GM18951 (cell line): ENCODE data around the gene SYCN.

Source experiments
- POLR2A ChIP-seq: IDR thresholded peaks from 4 replicates; pipeline ENCODE4 v1.6.1; 2011; ENCODE audit warnings: mild to moderate bottlenecking; ENCODE audit not compliant: insufficient read length, insufficient read depth; ENCODE audit errors: extremely low read depth
- in situ Hi-C: fragments of 300-500 bp; cut with MboI; formaldehyde crosslinking; loops from one replicate; pipeline ENCODE4 v1.12.0; 2022; ENCODE audit warnings: low sequenced_read_pairs, mixed read lengths, inconsistent platforms; ENCODE audit not compliant: unreplicated experiment

Gene SYCN

DNA sequence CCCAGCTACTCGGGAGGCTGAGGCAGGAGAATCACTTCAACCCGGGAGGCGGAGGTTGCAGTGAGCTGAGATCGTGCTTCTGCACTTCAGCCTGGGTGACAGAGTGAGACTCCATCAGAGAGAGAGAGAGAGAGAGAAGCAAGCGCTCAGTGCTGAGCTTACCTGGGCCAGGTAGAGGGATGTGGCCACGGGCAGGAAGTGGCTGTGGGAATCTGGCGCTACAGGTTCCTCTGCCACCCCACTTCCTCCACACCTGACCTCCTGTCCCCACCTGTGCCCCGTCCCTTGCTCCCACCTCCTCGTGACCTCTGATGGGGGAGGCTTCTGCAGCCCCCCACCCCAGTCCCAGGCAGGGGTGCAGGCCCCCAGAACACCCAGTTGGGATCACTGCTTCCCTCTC, 8.3 kb downstream of the SYCN start:
- in situ Hi-C loops: no loop called here
- TF ChIP-seq POLR2A: no peak

DNA sequence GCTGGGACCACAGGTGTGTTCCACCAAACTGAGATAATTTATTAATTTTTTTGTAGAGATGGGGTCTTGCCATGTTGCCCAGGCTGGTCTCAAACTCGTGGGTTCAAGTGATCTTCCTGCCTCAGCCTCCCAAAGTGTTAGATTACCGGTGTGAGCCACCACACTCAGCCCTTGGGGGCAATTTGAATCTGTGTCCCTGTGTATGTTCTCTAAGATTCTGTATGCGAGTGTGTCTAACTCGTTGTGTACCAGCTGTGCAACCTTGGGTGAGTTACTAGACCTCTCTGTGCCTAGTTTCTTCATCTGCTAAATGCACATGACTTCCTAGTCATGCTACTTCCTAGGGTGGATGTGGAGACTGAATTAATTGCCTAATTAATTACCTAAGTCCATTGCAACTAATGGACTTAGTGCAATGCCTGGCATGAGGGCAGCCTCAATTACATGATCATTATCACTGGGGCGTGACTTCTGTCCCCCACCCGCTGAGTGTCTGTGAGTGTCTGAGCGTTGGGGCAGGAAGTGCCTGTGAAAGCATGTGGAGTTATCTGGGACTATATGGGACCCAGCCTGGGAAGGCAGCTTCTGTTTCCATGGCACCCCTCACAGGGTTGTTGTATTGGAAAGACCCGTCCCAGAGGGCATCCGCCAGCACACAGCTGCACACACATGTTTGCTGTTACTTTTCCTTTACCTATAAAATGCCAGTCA, 9.1 kb downstream of the SYCN start:
- TF ChIP-seq POLR2A: no peak
- in situ Hi-C loops: no loop called here

DNA sequence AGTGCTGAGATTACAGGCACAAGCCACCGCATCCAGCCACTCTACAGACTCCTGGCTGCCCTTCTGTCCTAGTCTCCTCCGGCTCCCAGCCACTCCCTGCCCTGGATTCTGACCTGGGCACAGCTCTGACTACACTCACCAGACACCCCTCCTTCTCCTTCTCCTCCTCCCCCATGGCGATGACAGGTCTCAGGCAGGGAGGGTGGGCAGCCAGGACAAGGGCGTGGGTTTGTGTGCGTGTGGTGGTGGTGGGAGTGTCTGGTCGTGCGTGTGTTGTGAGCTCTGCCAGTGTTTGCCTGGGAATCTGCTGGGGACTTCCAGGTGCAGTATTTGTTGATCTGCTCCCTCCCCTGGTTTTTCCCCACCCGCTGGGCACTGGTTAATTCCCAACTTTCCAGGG, 10.3 kb downstream of the SYCN start:
- TF ChIP-seq POLR2A: no peak
- in situ Hi-C loops: no loop called here

DNA sequence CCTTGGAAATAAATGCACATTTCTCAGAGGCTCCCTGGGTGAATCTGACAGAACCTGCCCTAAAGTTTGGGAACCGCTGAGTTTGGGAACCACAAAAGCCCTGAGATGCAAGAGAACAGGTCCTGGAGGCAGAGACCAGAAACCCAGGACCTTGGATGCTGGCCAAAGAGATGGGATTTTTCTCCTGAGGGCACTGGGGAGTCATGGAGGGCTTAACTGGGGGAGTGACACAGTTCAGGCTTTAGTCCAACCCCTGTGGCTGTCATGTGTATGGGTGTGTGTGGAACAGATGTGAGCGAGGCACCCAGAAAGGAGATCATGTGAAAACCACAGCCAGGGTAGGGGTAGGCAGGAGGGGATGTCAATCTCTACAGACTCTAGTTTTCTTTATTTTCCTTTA, 11.2 kb downstream of the SYCN start:
- no peak for TF ChIP-seq POLR2A

DNA sequence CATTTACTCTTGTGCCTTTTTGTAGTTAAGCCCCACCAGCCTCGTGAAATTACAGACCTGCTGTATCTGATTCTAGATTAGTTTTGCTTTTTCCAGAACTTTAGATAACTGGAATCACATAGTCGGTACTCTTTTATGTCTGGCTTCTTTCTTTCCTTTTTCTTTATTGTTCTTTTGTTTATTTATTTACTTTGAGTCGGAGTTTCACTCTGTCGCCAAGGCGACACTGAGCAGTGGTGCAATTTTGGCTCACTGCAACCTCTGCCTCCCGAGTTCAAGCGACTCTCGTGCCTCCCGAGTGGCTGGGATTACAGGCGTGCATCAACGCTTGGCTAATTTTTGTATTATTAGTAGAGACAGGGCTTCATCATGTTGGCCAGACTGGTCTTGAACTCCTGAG, 13.3 kb downstream of the SYCN start:
- in situ Hi-C loops: no loop called here

More for the DNA sequence above, 11.2 kb downstream of the SYCN start:
- in situ Hi-C loops: no loop called here

DNA sequence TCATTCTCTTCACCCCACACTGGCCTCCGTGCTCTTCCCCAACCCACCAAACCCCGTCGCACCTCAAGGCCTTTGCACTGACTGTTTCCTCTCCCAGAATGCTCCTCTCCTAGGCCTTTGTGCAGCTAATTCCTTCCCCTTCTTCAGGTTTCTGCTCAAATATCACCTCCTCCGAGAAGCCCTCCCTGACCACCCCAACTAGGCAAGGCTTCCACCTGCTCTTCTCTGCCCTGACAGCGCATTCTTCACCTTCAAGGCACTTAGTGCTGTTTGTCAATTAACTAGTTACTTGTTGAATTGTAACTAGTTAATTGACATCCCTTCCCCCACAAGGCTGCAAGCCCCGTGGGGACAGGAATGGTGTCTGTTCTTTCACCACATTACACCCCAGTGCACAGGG, 15.1 kb downstream of the SYCN start:
- no peak for TF ChIP-seq POLR2A
- in situ Hi-C loops: no loop called here

More for the DNA sequence above, 13.3 kb downstream of the SYCN start:
- TF ChIP-seq POLR2A: no peak

DNA sequence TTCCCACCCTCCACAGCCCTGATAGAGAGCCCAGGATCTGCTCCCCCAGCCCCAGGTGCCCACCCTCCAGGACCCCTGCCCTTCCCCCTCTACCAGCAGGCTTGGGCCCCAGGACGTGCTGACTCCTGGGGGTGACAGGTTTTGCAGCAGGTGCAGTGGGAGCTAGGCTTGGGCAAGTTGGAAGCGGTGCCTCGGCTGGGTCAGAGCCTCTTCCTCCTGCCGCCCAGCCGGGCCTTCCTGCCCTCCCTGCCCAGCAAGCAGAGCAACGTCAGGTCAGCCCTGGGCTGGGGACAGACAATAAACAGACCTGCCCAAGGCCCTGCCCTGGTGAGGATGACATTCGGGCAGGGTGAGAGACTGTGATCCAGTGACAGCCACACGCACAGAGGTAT, 16.5 kb downstream of the SYCN start:
- TF ChIP-seq POLR2A: no peak
- in situ Hi-C loops: no loop called here

DNA sequence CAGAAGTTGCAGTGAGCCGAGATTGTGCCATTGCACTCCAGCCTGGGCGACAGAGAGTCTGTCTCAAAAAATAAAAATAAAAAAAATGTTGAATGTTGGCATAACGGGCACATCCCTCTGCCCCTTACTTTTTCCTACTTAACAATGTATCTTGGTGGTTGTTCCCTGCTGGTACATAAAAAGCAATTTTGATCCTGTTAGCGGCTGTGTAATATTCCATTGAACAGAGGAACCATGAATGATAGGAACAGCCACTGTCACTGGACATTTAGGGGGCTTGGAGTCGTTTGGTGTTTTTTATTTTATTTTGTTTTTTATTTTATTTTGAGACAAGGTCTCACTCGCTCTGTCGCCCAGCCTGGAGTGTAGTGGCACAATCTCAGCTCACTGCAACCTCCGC, 17.7 kb downstream of the SYCN start:
- TF ChIP-seq POLR2A: no peak
- in situ Hi-C loops: no loop called here

DNA sequence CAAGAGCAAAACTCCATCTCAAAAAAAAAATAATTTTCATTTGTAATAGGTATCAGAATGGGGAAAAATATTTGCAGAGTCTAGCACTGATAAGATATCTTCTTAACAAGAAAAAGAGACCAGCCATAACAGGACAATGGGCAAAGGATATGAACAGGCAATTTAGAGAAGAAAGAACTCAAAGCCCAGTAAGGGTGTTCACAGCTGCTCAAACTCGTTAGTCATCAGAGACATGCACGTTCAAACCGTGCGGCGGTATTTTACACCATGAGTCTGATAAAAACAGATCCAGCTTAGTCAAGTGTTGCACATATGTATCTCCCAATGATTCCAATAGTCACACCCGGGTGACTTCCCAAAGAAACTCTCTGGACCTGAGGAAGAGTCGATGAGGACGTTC, 21.0 kb downstream of the SYCN start:
- in situ Hi-C loops: no loop called here
- TF ChIP-seq POLR2A: no peak

DNA sequence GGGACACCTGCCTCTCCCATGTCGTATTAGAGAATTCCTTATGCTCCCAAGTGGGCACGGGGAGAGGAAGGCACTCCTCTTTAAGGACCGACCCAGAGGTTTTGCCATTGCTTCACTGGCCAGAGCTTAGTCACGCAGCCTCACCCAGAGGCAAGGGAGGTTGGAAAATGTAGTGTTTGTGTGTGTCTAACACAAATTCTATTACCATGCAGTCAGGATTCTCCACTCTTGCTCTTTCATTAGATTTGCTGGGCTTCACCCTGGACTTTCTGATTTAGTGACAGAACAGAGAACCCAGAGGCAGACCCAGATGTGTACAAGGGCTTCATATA, 21.9 kb downstream of the SYCN start:
- in situ Hi-C loops: no loop called here
- no peak for TF ChIP-seq POLR2A

DNA sequence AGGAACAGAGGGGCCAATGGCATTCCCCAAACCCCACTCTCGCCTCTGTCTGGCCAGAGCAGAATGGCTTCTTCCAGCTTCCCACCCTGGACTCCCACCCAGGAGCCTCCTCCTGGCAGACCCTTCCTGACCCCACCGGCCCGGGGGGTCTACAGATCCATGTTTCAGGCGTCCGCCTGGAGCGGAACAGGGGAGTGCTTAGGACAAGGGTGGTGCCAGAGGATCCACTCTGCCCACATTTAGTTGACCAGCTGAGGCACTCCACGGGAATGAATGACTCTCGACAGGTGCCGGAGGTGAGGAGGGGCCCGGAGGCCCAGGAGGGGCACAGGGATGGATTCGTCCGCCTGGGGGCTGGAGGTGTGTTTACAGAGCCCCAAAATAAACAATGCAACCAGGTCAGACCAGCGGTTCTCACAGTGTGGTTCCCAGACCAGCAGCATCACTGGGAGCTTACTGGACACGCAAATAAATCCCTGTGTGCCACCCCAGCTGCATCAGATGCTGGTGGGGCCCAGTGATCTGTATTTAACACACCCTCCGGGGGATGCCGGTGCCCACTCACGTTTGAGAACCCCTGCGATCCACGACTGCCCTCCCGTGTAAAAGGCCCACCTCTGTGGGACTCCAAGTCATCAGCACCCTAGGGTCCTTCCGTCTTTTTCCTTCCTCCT, 22.4 kb downstream of the SYCN start:
- peak; percentile 18 for TF ChIP-seq POLR2A
- in situ Hi-C loops: no loop called here

DNA sequence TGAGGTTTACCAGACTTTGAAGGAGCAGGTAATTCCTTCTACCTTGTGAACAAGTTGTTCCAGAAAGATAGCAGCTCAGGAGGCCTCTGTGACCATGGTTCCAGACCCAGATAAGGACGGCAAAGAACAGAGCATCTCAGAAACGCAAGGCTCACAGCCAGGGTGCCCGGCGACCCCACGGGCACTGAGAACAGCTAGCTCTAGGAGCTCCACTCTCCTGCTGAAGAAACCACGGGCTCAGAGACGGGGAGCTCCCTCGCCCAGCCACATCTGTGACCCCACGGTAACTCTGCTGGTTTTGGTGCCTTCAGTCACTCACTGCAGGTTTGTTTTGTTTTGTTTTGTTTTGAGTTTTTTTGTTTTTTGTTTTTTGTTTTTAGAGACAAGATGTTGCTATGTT, 23.3 kb downstream of the SYCN start:
- no peak for TF ChIP-seq POLR2A
- in situ Hi-C loops: no loop called here

DNA sequence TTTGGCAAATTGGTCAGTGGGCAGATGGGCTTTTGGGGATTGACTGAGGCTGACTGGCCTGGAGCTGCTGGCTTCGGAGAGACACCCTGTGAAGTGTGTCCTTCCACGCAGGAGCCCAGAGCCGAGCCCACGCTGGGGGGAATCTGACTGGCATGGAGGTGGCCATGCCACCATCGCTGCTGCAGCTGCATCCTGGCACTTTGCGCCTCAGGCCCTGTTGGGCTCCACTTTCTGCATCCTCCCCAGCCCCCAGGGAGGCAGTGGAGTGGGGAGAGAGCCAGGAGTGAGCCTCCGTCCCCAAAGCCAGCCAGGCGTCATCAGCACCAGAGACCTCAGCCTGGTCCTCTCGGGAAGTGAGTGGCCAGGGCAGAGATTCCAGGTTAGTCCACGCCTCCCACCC, 24.3 kb downstream of the SYCN start:
- in situ Hi-C loops: no loop called here
- no peak for TF ChIP-seq POLR2A

DNA sequence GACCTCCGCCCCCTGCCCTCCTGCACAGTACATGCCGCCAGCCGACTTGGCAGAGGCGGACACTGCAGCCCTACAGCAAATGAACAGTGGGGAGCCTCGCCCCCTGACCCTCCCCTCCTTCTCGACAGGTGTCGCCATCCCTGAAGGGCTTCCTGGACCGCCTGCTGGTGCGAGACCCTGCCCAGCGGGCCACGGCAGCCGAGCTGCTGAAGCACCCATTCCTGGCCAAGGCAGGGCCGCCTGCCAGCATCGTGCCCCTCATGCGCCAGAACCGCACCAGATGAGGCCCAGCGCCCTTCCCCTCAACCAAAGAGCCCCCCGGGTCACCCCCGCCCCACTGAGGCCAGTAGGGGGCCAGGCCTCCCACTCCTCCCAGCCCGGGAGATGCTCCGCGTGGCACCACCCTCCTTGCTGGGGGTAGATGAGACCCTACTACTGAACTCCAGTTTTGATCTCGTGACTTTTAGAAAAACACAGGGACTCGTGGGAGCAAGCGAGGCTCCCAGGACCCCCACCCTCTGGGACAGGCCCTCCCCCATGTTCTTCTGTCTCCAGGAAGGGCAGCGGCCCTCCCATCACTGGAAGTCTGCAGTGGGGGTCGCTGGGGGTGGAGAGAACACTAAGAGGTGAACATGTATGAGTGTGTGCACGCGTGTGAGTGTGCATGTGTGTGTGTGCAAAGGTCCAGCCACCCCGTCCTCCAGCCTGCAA, 25.6 kb downstream of the SYCN start:
- in situ Hi-C loops: no loop called here
- TF ChIP-seq POLR2A: no peak
